ENCODE measurements around the gene PLB1.
A peak's percentile ranks its signal among the peaks of the same experiment; 100 is the strongest.
"Not testable (repeated sequence)": the region's sequence is repeated elsewhere in the genome, so short reads cannot be mapped to it uniquely, and the experiment has no call there.

Gene PLB1

DNA sequence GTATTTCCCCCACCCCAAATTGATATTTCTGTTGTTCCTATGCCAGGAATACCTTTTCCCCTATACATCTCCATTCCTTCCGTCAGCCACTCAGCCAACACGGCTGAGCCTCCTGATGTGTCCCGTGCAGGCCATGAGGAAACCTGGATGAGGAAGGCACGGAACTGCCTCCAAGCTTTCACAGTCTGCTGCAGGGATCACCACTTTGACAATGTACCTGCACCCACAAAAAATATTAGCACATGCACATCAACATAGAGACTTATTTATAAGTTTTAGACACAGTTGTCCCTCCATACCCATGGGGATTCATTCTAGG is 154.4 kb downstream of the PLB1 start:
- DNase-seq: no peak

- no peak for DNase-seq
Observed at GRCh38 chr2:28652217-28652616, 156.4 kb downstream of the PLB1 start.

DNA sequence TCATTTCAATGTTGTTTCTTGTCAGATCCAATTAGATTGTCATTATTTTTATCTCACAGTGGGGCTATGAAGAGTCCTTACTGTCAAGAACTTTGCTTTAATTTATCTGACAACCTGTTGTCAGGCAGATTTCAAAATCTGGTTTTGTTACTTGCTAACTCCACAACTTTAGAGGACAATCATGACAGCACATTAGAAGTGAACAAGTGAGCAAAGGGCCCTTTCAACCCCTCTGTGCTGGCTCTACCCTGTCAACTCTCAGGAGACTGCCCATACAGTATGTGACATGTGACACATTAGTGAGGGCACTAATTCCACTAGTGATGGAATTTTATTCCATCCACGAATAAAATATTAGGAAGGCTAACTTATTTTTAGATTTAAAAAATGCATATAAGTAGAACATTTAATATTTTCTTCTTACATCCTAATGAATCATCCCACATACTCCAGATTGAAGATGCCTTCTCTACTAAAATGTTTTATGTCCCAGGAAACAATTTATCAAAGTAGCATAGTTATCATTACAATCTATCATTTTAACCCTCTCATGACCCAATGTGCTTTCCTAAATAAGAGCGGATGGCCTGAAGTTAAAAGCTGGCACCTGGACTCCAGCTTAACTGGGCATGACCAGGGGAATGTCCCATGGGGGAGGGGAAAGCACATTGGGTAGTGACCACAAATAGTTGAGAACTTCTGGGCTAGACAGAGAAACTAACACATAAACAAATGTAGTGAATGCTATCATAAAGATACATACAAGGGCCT is 158.2 kb downstream of the PLB1 start:
- no peak for DNase-seq

DNA sequence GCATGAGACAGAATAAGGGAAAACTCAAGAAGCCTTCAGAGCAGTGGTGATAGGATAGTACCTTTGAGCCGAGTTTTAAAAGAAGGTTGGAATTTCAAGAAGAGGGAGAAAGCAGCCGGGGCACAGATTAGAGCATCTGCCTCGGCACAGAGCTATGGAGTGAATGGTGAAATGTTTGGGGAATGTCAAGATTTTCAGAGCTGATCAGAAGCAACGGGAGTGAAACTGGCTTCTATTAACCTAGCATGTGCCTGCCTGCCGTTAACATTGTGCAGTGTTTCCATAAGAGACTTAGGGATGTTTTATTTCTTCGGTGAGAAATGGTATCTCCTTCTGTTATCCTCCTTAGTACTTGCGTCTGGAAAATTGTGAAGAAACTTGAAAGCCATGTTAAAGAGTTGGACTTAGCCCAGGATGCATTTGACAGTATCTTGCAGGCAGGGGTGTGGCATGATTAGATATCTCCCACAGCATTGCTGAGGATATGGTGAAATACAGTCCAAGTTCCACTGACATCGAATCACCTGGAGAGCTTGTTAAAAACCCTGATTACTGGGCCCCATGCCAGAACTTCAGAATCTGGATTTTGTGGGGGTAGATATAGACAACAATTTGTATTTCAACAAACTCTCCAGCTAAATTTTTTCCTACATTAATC is 158.9 kb downstream of the PLB1 start:
- DNase-seq: no peak

DNA sequence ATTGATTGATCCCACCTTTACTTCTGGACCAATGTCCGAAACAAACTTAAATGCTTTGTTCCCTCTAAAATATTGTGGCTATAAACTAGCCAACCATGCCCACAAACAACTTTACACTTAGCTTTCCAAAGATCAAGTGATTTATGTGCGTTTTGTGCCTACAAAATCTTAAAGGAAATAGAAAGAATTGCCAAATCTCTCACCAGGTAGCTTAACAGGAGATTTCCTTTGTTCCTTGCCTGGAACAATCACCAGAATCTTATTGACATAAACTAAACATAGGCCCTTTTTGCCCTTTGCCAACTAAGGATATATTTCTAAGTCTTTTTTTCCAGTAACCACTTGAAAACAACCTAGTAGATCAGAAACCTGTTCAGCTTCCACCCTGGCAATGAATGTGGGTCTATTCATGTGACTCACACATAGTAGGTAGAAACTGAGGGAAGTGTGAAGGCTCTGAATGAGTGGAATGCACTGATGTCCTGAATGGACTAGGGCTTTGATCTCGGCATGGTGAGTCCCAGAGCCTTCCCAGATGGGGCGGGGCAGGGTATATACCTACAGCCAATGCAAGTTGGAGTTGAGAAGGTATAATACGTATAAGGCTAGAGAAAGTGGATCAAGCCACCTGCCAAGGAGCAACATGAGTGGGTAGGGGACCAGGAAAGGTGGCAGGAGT is 161.2 kb downstream of the PLB1 start:
- DNase-seq: peak; percentile 18

DNA sequence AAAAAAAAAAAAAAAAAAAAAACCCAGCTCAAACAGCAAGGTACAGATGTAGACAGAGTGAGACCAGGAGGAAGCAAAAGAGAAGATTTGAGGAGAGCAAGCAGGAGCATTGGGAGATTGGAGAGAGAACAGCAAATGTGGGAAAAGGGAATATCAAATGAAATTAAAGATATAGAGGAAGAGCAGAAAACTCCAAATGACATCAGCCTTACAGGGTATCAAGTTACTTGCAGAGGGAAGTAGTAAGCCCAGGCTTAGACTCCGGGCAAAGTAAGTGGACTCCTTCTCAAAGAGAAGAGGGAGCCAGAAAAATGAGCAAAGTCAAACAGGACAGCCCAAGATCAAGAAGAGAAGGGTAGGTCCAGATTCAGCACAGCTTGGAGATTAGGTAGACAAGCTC is 162.5 kb downstream of the PLB1 start:
- no peak for DNase-seq

GRCh38 chr2:28659127-28659526 is 163.3 kb downstream of the PLB1 start:
- DNase-seq: no peak

DNA sequence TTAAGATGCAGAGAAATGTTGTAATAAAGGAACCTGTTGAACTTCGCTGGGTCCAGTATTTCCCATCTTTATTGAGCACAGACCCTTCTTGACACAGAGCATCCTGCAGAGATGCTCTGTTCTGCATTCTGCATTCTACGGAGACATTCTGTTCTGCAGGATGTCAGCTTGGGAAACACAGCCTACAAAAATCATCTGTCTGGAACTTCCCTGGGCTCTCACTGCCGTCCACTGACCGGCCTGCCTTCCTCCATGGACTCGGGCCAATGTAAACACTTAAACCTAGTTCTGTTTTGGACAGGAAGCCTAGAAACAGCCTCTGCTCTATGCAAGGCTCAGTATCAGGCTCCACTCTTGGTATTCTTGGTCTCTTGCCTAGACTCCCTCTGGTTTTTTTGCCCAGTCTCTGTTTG is 165.7 kb downstream of the PLB1 start:
- no peak for DNase-seq

GRCh38 chr2:28662044-28662443 is 166.2 kb downstream of the PLB1 start:
- DNase-seq: no peak

DNA sequence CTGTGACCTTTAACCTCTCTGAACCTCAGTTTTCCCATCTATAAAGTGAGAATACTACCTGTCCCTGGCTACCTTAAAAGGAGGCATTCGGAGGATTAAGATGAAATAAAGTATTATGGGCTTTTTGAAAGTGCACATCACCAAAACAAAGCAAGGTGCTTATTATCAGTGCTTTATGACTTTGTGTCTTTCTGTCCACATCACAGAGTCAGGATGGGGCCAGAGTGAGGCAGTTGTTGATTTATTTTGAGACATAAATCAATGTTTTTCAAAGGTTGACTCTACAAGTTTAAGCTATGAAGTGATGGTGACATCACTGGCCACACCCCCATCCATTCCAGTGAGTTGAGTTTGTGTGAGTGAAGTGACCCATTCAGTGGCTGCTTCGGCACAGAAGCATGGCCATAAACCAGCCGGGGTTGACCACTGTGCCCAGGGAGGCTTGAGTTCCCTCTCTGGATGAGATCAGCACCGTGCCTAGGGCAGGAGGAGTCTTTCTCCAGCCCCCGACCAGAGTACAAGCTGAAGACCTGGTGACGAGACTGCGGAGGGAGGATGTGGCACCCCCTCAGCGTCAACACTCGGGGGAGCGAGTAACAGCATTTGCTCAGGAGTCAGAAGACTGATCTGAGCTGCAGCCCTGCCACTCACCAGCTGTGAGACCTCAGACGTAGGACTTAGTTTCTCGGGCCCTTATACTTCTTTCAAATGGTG is 166.8 kb downstream of the PLB1 start:
- DNase-seq: no peak

- DNase-seq: no peak
Observed at GRCh38 chr2:28663359-28663758, 167.5 kb downstream of the PLB1 start.

- no peak for DNase-seq
Observed at GRCh38 chr2:28664120-28664842, 168.4 kb downstream of the PLB1 start.

DNA sequence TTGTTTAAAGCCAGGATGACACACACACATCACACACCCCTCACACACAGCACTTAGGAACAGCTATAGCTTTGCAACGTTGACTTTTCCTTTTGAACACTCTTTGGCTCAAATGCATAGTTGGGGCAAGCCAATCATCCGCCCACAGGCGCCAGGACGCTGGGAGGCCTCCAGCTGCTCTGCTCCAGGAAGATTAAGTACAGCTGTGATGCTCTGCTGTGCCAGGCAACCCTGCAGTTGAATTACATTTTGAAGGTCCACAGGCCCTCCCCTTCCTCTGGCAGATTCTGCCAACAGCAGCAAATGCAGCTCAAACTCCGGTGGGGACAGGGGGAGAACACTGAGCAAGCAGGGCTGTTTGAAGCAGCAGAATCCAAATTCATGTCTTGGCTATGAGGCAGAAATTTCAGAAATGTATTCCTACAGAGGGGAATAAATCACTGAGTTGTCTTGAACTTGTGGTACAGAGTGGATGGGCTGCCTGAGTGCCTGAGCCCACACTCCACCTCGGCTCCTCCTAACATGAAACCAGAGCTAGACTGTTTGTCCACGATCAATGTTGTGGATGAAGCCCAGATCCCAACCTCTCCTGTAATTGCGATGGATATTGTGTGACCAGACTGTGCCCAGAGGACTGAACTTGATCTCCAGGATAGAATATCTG is 169.3 kb downstream of the PLB1 start:
- DNase-seq: no peak

- not testable (repeated sequence) for DNase-seq
Observed at GRCh38 chr2:28665811-28666377, 170.0 kb downstream of the PLB1 start.

DNA sequence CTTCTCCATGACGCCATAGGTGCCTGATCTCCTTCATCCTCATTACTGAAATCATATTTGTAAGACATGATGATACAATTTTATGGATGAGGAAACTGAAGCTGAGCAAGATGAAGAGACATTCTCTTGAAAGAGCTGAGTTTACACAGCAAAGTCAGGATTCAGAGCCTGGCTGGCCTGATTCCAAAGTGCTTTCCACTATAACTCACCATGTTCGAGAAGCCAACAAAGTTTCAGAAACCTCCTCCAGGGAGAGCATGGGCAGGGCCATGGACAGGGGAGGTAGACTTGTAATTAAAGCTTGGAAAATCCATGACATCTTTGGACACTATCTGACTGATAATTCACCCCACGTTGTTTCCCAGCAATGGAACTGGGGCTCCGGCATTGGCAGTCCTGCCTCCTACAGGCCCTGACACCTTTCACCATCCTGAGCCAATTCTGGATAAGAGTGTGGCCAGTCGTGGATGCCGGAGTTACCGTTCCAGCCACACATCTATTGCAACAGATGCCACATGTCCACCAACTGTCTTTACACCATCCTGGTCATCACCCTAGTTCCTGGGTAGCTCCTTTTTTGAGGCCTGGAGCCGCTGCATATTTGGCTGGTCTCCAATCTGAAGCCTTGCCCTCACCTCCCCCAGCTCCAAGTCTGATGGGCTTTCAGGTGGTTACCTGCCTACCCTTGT is 170.8 kb downstream of the PLB1 start:
- no peak for DNase-seq

GRCh38 chr2:28667261-28667660 is 171.4 kb downstream of the PLB1 start:
- no peak for DNase-seq

DNA sequence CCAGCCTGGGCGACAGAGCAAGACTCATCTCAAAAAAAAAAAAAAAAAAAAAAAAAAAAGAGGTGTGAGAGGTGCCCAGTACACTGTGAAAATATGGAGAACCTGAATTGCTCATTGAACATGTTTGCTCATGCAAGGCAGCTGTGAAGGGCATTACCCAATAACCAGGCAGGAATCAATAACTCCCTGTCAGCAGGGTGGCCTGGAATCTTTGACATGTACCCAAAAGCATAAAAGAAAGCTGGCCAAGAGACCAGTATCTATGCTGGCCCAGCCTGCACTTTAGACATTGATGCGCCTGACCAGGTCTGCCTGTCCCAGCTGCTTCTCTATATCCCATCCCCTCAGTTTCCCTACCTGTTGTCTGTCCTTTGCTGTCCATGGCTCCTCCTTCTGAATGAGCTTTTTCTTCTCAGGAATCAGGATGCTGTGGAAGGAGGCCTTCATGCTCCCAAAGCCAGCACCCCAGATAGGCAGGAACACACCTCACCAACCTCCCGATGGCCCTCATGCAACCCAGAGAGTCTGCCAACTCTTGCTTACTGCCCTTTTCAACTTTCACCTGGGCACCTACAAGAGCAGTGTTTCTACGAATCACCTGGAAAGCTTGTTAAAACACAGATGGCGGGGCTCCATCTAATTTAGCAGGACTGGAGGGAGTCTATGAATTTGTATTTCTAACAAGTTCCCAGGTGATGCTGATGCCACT is 172.4 kb downstream of the PLB1 start:
- DNase-seq: no peak

- no peak for DNase-seq
Observed at GRCh38 chr2:28668880-28669279, 173.0 kb downstream of the PLB1 start.

DNA sequence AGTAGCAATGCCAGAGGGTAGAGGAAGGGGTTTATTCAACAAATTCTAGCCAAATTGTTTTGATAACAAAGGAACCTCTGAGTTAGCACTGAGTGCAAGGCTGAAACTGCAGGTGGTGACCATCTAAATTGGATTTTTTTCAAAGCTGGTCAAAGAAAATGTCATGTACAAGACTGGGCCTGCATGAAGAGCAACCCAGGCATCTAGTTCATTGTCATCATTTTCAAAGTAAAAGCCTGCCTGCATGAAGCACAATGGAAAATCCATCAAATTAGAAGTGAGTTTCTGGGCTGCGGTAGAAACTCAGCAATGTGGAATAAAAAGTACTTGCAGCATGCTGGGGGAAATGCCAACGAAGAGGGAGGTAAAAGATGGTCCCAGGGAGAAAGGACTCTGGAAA is 175.0 kb downstream of the PLB1 start:
- no peak for DNase-seq

- DNase-seq: no peak
Observed at GRCh38 chr2:28673338-28673737, 177.5 kb downstream of the PLB1 start.
